H1 (cell line): ENCODE results near the gene GUCY2D. TPM values are rescaled to one million over a fixed set of nuclear protein-coding genes. Genes with fewer than 3 reads are reported as not detected.

Source experiments
- CBX5 ChIP-seq: fragments of 300-800, 300-1000 bp; sonication (generic); IDR thresholded peaks from 2 replicates; pipeline ENCODE4 v1.7.1; 2016; ENCODE audit warnings: antibody characterized with exemption, low read length, low read depth
- SRF ChIP-seq: IDR thresholded peaks from 2 replicates; pipeline ENCODE4 v1.6.1; 2011; ENCODE audit warnings: mild to moderate bottlenecking, low read depth, low read length, moderate library complexity
- polyA plus RNA-seq, 7 experiments: library from polyadenylated mRNA; depleted of rRNA in 3 of 7; stranded (reverse) in 5 of 7; unstranded in 2 of 7; fragments of >200 nt in 5 of 7; fragments of 200-250 nt in 2 of 7; gene quantifications; 1 replicate in 5 of 7; 2 replicates in 1 of 7; 4 replicates in 1 of 7; pipeline versions ENCODE4 v1.2.1 to v1.2.3, GENCODE V29; 2011 to 2013; ENCODE audit warnings: missing spikeins in 2 of 7, mixed read lengths in 2 of 7
- total RNA-seq: library from RNA; stranded (reverse); fragmentation: NEBNext Ultra II Directional; extraction: Animal tissue kit (Norgen Biotek cat#: 25700); gene quantifications from 2 replicates; pipeline ENCODE4 v1.2.1, GENCODE V29; 2021

The GUCY2D gene
- total and polyA plus RNA-seq, 2 of the 8 experiments (the other 6 are each of a cell fraction or from before 2014, with no cell fraction given) = 0.20 to 0.48 TPM

DNA sequence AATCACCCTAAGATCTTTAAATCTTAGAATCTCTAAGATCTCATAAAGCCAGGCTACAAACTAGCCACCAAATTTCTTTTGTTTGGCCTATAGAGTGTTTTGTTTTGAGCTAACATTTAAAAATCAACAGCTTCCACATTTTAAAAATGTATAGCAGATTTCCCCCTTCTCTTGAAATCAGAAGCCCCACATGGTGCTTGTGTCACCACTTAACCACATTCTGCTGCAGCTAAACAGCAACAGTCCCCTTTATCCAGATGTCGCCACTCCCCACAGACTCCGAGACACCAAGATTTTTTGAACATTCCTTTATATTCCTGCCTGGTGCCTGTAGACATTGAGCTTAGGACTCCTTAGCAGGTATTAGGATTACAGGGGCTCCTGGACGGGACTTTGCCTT, 16.0 kb downstream of the GUCY2D start (continued):
- TF ChIP-seq SRF = no peak
- no peak for TF ChIP-seq CBX5
